Measurements from ENCODE around the gene HSD11B2. TPM values are rescaled to one million over a fixed set of nuclear protein-coding genes. Genes with fewer than 3 reads are reported as not detected.
A peak's percentile ranks its signal among the peaks of the same experiment; 100 is the strongest.

HSD11B2 gene
- total and polyA plus RNA-seq, 2 donors (not counting 3 experiments of a cell fraction or from before 2014, with no cell fraction given): 0.10 TPM; not detected in 1

- H3K9me3 ChIP-seq (replicated peaks; ENCODE audit: control insufficient read depth, insufficient read depth, low read length): no peaks in the 10 kb centered on the region
- ChIA-PET CTCF (interaction anchor here (0.5 to 4.1 kb wide), 64 partner anchors 8 to 508 kb away, joined by 3 to 65 read pairs (median 5); partner anchors contain the start of genes EXOC3L1, HSD11B2, KCTD19 and LRRC36), POLR2A (no interaction called here)
- no peak overlapping the region for H2AFZ ChIP-seq (ENCODE audit: low read depth, low read length)
- no peak overlapping the region for H3K4me2 ChIP-seq (ENCODE audit: insufficient read depth, low read length)
- DNase-seq (ENCODE audit: low read depth, low spot score) (no peak), FAIRE-seq (no peak)
- no peaks in the 10 kb centered on the region for H3K9me1 ChIP-seq (replicated peaks; ENCODE audit: control insufficient read depth, extremely low read depth, insufficient read depth, low read length)
- H3K4me1 ChIP-seq (ENCODE audit: control insufficient read depth, extremely low read depth, insufficient read depth, low read length): no peaks in the 10 kb centered on the region
- no peak overlapping the region for H3K9ac ChIP-seq (replicated peaks; ENCODE audit: extremely low read depth, insufficient read depth, low read length)
- no peaks in the 10 kb centered on the region for H3K36me3 ChIP-seq (ENCODE audit: control insufficient read depth in 2 of 2, extremely low read depth in 1 of 2, insufficient read depth in 2 of 2, low read length in 2 of 2)
- no peak overlapping the region for H3K4me3 ChIP-seq (replicated peaks in 1 of 3; ENCODE audit: insufficient read depth in 1 of 3, low read depth in 1 of 3, low read length in 3 of 3)
- TF ChIP-seq POLR2A (IDR thresholded peaks at IDR 0.05; ENCODE audit: low read depth, low read length) (peak; percentile 18), EZH2 (IDR thresholded peaks at IDR 0.05; ENCODE audit: borderline replicate concordance, low read depth, low read length, severe bottlenecking) (no peak)
- no peaks in the 10 kb centered on the region for H3K79me2 ChIP-seq (ENCODE audit: control insufficient read depth, insufficient read depth, low read length)
- dilution Hi-C loops (cut with MboI; ENCODE audit: extremely low pct_ligation_motif_present, low sequenced_read_pairs): no loop called here
- H3K27me3 ChIP-seq (ENCODE audit: control insufficient read depth in 2 of 2, insufficient read depth in 2 of 2, low read length in 2 of 2): peaks cover 0 to 6% of the 10 kb centered on the region in 2 experiments
- H4K20me1 ChIP-seq (replicated peaks; ENCODE audit: control insufficient read depth, extremely low read depth, insufficient read depth, low read length): no peaks in the 10 kb centered on the region
- H3K27ac ChIP-seq (ENCODE audit: insufficient read depth, low read depth, low read length): no peak overlapping the region
- BruUV-seq (replicated peaks): no TSS peak
- intact Hi-C loops (cut with micrococcal nuclease): loop anchor here (1.0 to 10.0 kb wide), 4 partner anchors 28 to 445 kb away; partner anchors contain the start of genes E2F4, ELMO3 and EXOC3L1
Measured at GRCh38 chr16:67399749-67400704, 30.9 kb upstream of the HSD11B2 start.

GRCh38 chr16:67400901-67401300, 30.0 kb upstream of the HSD11B2 start:
- Histone ChIP-seq H3K79me2 (ENCODE audit: control insufficient read depth, insufficient read depth, low read length) (no peaks in the 10 kb centered on the region), H3K9me1 (replicated peaks; ENCODE audit: control insufficient read depth, extremely low read depth, insufficient read depth, low read length) (no peaks in the 10 kb centered on the region), H3K4me3 (replicated peaks in 1 of 3; ENCODE audit: insufficient read depth in 1 of 3, low read depth in 1 of 3, low read length in 3 of 3) (no peak overlapping the region), H3K9ac (replicated peaks; ENCODE audit: extremely low read depth, insufficient read depth, low read length) (no peak overlapping the region), H4K20me1 (replicated peaks; ENCODE audit: control insufficient read depth, extremely low read depth, insufficient read depth, low read length) (no peaks in the 10 kb centered on the region), H3K9me3 (replicated peaks; ENCODE audit: control insufficient read depth, insufficient read depth, low read length) (no peaks in the 10 kb centered on the region), H3K4me2 (ENCODE audit: insufficient read depth, low read length) (no peak overlapping the region), H3K4me1 (ENCODE audit: control insufficient read depth, extremely low read depth, insufficient read depth, low read length) (peaks cover 3% of the 10 kb centered on the region), H3K27ac (ENCODE audit: insufficient read depth, low read depth, low read length) (no peak overlapping the region), H3K27me3 (ENCODE audit: control insufficient read depth in 2 of 2, insufficient read depth in 2 of 2, low read length in 2 of 2) (no peaks in the 10 kb centered on the region), H2AFZ (ENCODE audit: low read depth, low read length) (no peak overlapping the region), H3K36me3 (ENCODE audit: control insufficient read depth in 2 of 2, extremely low read depth in 1 of 2, insufficient read depth in 2 of 2, low read length in 2 of 2) (no peaks in the 10 kb centered on the region)
- intact Hi-C loops (cut with micrococcal nuclease) (no loop called here), dilution Hi-C loops (cut with MboI; ENCODE audit: extremely low pct_ligation_motif_present, low sequenced_read_pairs) (no loop called here)
- FAIRE-seq (no peak), DNase-seq (ENCODE audit: low read depth, low spot score) (no peak)
- ChIA-PET POLR2A (no interaction called here), CTCF (interaction anchor here (0.8 to 4.1 kb wide), 7 partner anchors 8 to 141 kb away, joined by 3 to 65 read pairs (median 12); partner anchors contain the start of gene TPPP3)
- no TSS peak for BruUV-seq (replicated peaks)
- TF ChIP-seq CTCF (IDR thresholded peaks at IDR 0.05; ENCODE audit: extremely low read depth in 1 of 2, insufficient read depth in 1 of 2, low read depth in 1 of 2, low read length in 2 of 2): no peak
